NCI-H524 (cell line): Measurements from ENCODE around the gene LRRC25.
A peak's percentile ranks its signal among the peaks of the same experiment; 100 is the strongest.

ENCODE experiments used
- DNase-seq, 2 experiments: peaks; one replicate each; lab custom pipeline; 2025; lab: John Stamatoyannopoulos, UW

Gene LRRC25

DNA sequence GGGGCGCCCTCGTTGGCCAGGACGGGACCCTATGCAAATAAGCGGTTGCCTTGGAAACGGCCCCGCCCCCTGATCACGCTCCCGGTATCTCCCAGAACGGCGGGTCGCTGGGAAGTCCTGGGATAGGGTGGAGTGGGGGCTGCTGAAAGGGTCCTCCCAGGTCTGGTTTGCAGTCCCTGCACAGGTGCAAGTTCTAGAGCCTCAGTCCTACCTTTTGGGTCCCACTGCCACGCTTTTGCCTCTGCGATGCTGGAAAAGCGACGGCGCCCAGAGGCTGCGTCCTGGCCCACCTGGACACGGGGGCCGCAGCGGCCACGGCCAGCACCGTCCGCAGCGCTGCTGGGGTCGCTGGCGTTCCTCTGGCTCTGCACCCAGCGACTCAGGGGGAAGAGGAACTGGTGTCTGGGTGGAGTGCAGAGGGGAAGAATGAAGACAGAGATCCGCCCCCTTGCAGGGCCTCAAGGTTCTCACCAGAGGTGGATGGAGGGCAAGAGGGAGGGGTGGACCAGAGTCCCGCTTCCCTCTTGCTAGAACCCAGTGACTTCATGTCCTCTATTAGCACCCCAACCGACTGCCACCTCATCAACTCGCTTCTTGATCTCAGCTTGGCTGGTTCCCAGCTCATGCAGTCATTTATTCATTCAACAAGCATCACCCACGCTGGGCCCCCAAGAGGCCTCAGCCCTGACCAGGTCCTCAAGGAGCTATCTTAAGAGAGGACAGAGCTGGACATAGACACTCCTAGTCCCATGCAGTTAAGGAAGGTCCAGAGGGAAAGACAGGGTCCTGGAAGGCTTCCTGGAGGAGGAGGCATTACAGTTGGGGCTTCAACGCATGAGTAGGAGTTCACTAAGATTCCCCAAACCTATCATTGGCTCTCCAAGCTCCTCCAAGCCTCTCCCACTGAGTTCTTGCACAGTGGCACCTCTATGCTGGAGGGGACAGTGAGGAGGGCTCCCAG lies at the start of gene LRRC25:
LRRC25 (minus strand) TSS at position 381 of the 961 bp plus-strand sequence. CDS start 659 bp downstream, outside the sequence.
- peak in 1 of 2 experiments; percentile 44 for DNase-seq

DNA sequence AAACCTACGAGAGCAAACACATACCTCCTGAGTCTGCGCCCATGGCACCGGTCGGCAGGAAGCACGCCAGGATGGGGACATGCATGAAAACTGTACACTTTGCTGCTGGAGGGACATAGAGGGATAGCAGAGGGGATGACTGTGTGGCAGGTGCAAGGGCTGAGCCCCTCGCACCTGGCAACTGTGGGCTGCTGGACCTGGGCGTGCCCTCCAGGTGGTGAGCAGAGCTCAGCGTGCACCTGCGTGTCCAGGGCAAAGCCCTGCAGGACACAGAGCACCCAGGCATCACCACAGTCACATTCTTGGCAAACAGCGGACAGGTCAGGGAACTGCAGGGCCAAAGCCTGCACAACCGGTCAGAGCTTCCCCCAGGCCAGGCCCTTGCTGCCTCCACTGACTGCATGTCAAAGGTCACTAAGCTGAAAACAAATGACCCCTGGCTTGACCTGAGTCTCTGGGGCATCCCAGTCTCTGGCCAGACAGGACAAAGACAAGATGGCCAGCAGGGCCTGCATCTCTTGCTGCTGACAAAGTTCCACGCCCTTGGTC lies 49.5 kb upstream of the LRRC25 start:
- no peak for DNase-seq

DNA sequence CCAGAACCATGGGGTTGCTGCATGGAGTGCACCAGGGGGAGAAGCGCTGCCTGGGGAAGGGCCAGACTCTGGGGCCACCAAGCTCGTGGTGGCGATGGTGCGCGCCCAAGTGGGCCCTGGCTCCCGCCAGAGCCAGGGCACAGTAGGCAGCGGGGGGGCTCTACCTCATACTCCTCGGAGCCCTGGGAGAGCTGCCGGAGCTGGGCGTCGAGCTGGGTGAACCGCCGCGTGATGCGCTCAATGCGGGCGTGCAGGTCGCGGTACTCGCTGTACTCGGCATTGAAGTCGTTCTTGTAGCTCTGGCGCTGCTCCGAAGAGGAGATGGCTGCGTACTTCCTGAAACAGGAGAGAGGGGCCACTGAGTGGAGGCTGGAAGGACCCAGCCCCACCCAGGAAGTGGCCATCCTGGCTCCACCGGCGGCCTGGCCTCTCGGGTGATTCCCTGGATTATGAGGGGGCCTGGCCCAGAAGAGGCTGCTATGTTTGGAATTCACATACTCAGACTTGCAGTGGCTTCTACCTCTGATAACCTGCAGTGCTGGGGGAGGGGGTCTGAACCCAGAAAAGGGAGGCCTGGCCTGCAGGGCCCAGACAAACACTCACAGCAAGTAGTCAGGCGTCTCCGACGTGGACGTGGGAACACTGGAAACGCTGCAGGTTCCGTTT lies 48.9 kb upstream of the LRRC25 start:
- no peak for DNase-seq

DNA sequence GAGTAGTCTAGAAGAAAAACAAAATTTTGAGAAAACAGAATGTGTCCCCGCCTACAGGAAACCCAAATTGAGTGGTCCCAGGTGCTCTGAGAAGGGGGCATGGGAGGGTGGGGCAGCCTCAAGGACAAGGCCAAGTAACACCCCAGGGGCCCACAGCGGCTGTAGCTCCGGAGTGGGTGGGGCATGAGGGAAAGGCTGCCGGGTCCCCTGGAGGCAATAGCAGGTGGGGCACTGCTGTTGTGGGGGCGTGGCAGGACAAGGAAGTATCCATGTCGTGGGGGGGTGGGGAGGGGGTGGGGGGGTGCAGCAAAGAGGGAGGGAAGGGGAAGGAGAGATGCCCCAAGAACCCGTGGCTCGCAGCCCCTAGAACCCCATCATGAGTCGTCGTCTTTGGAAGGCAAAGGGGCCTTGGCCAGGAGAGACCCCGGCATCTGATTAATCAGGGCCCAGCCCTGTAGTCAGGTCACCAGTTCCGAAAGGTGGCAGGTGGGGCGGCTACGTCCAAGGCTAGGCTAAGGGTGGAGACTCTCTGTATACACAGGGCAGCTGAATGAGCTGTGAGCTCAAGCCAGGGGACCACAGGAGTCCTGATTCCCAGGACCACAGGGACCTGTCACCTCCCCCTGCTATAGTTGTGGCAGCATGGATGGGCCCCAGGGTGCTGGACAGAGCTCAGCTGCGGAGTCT lies 48.0 kb upstream of the LRRC25 start:
- DNase-seq: no peak

DNA sequence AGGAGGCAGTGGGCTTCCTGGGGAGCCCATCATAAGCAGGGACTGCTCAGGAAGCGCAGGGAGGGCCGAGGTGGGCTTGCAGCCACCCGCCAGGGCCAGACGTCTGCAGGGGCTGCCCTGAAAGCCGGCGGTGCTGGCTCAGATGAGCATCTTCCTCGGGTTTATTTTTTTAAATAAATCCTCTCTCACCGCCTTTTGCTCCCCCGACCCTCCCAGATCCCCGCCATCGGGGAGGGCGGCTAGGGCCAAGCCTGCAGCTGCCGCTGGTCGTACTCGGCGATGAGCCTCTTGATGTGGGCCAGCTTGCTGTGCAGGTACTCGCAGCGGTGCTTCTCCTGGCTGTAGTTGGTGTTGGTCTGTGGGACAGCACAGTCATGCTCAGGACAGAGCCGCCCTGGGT lies 47.1 kb upstream of the LRRC25 start:
- DNase-seq: no peak

DNA sequence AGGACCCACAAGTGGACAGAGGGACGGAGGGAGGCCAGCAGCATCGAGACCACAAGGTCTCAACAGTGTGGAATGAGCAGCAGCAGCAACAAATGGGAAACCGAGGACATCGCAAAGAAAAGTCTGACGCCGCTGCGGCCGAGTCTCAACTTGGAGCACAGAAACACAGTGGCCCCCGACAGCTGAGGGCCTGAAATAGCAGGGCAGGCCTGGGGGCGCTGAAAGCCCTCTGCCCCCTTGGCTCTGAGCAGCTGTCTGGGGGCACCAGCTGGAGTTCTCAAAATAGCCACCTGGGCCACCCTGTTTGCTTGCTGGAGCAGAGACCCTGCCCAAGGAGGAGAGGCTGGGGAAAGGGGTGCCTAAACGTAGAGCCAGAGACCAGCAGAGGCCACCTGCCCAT lies 46.4 kb upstream of the LRRC25 start:
- no peak for DNase-seq

DNA sequence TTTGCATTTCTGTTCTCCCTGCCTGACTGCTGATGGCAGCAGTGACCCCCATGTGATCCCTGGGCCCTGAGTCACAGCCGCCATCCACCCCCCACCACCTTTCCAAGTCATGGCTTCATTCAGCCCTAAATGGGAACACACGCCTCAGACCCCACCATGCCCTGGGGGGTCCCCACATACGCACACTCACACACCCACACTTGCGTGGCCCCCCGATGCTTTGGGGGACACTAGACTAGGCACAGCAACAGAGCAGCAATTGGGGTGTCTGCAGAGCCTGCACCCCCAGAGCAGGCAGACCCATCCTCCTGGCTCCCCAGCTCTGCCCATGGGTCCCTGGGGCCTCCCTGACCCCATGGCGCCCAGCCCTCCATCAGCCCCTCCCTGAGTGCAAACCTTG lies 46.0 kb upstream of the LRRC25 start:
- DNase-seq: no peak

DNA sequence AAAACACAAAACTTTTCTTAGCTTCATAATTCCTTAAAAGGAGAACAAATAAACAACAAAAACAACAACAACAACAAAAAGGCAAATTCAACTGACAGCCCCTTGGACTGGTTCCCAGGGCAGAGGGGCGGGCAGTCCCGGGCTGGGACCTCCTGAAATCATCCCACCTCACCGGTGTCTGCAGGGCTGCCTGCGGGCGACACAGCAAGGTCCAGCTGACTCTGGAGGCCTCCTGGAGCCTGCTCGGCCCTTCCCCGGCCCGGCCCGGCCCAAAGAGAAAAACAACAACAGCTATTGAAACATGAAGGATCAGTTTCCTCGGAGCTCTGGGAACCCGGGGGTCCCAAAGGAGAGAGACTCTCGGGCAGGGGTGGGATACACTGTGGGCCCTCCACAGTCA lies 45.5 kb upstream of the LRRC25 start:
- DNase-seq: no peak

DNA sequence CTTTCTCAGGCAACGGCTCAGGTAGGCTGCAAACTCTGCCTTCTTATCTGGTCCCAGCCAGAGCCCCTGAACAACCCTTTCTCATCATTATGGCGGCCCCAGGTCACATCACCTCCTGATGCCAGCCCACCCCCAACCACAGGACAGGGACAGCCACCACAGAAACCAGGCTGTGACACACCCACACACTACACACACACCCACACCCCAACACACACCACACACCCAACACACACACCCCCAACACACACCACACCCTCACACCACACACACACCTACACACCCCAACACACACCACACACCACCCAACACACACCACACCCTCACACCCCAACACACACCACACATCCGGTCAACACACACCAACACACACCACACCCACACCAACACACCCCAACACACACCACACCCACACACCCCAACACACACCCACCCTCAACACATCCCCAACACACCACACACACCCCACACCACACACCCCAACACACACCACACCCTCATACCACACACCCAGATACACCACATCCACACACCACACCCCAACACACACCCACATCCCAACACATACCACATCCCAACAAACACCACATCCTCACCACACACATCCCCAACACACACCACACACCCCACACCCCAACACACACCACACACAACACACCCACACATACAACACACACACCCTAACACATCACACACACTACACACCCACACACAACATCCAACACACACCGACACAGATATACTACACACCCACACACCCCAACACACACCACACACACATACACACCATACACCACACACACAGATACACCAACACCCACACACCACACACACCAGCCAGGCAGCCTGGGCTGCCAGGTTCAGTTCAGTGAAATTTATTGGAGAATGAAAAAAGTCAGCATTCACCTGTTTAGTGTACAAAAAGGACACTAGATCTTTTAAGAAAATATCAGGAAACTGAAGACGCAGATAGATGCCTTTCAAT lies 44.7 kb upstream of the LRRC25 start:
- no peak for DNase-seq

DNA sequence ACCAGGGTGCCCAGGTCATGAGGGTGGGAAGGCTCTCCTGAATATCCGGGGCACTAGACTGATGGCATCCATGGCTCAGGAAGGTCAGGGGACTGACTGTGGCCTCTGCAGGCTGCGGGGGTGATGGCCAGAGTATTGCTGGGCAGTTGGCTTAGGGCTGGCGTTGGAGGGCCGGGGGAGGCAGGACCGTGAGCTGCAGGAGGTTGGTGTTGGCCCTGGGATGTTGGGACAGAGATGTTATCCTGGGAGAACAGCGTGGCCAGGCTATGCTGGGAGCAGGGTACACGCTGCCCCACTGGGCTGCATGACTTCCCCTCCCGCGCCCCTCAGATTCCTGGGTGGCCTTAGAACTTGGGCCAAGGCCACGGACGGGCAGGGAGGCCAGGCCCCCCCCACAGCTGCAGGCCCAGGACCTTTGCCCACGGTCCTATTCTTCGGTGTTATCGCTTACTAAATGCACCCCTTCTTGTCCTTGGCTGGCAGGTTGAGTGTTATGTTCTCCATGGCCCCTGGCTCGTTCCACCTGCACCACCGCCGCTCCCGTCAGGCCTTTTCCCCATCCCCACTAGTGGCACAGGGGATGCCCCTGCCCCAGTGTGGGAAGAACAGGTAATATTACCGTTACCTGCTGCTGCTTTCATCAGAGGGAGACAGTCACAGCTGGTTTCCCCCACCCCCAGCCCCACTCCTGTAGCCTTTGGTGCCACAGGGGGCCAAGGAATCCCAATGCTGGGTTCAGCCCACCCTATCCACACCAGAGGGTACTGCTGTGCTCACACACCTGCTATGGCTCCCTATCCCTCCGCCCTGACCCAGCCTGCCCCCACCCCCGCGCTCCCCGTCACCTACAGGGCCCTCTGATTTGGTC lies 43.7 kb upstream of the LRRC25 start:
- DNase-seq: no peak

DNA sequence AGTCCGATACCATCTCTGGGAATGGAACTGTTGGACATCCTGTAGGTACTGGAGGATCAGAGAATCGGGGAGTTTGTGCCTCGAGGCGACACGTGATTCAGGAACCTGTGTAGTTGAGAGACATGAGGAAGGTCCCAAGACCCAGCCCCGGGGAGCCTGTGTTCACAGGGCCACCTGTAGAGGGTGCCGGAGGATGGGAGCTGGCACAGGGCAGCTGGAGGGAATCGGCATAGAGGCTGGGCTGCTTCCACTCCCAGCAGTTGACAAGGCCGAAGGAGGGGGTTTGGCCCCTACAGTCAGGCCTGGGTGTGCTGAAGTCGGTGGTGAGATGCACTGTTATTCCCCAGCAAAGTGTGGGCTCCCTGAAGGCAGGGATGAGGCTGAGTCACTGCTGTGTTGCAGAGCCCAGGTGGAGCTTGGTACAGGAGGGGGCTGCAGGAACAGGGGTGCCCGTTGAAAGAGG lies 43.0 kb upstream of the LRRC25 start:
- DNase-seq: peak; percentile 28 to 74

DNA sequence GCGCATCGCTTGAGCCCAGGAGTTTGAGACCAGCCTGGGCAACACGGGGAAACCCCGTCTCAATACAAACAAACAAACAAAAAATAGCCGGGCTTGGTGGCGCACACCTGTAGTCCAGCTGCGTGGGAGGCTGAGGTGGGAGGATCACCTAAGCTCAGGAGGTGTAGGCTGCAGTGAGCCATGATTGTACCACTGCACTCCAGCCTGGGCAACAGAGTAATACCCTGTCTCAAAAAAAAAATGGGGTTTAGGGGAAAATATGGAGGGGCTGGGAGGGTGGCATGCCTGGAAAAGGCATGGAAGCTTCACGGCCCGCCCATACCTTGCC lies 42.5 kb upstream of the LRRC25 start:
- DNase-seq: no peak

DNA sequence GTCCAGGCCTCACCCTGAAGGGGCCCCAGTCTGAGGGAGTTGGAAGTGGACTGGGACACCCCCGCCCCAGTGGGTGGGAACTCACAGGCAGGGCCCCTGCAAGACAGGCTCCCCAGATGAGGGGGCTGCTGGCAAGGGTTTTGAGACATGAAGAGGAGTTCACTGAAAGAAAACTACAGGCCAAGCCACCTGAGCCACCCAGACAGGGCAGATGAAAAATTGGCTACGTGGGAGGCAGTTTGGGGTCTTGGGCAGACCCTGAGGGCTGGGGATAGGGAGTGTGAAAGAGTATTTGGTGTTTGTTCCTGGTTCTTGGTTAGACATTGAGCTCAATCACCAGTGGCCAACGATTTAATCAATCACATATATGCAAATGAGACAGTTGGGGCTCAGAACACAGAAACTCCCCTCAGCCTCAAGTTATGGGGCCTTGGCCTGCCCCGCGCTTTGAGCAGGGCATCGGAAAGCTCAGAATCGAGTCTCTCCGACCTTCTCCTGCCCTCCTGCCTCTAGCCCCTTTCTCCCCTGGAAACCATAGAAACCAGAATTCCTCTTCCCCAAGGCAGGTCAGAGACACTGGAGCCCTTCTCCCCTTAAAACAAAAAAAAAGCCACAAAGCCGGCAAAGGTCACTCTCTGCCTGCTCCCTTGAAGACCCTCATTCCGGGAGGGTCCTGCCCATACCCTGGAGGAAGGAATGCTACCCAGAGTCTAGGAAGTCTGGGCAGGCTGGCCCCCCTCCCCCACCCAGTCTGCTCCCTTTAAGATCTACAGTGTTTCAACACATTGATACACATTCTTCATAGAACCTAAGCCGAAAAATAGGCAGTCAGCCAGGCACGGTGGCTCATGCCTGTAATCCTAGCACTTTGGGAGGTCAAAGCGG lies 41.8 kb upstream of the LRRC25 start:
- peak; percentile 87 to 91 for DNase-seq

DNA sequence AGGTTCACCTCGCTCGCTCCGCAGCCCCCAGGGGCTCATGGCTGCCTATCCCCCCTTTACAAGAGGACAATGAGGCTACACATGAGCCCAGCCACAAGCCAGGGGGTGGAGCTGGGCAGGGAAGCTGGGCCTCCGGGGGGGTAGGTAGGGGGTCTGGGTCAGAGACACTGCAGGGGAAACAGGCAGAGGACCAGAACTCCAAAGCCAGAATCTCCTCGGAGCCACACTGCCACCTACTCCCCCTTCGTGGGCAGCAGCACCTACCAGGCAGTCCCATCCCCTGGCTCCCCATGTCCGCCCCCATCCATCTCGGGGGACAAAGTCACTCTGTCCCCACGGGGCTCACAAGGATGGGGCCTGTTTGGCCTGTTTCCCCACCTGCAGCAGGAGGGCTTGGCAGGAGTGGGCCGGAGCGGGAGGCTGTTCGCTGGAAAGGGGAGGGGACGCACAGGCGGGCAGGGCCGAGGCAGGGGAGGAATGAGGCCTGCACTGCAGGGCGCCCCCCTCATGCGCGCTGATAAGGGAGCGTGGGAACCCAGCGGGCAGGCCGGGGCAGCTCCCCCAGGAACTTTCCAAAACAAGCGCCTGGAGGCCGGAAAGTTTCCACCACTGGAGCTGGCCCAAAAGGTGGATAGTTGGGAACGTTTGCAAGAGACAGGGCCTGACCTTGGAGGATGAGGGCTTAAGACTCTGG lies 41.1 kb upstream of the LRRC25 start:
- DNase-seq: no peak

DNA sequence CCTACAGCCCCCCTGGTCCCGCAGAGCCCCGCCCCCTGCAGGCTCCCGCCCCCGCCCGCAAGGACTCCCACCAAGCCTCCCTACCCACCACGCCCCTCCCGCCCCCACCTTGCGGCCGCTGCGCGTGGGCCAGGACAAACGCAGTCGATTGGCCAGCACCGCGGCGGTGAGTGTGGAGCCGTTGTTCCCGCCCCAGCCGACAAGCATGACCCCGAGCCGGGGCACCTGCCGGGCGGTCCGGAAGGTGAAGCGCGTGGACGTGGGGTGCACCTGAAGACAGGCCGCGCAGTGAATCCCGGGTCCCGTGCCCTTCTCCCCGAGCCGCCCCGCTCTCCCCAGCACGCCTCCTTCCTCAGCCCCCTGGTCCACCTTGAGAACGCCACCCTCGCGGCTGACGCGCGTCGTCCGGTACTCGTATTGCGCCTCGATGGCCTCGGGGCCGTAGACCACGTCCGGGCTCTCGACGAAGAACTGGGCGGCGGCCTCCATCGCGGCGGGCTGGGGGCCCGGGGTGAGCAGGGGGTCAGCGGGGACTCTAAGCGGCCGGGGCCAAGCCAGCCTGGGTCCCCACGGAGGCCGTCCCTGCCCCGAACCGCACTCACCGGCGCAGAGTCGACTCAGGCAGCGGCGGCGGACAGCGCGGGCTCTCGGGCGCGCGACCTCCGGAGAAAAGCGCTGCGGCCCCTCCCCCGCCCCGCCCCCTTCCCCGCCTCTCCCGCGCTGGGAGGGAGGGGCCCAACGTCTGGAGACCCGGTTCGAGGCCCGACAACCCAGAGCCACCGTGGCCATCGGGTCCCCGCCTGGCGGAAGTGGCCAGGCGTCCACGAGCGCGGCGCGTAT lies 40.3 kb upstream of the LRRC25 start, which contains the start of gene ISYNA1:
ISYNA1 (minus strand) TSS at position 643 of the 840 bp plus-strand sequence; CDS start at position 489, 154 bp downstream.
- peak in 1 of 2 experiments; percentile 36 for DNase-seq

DNA sequence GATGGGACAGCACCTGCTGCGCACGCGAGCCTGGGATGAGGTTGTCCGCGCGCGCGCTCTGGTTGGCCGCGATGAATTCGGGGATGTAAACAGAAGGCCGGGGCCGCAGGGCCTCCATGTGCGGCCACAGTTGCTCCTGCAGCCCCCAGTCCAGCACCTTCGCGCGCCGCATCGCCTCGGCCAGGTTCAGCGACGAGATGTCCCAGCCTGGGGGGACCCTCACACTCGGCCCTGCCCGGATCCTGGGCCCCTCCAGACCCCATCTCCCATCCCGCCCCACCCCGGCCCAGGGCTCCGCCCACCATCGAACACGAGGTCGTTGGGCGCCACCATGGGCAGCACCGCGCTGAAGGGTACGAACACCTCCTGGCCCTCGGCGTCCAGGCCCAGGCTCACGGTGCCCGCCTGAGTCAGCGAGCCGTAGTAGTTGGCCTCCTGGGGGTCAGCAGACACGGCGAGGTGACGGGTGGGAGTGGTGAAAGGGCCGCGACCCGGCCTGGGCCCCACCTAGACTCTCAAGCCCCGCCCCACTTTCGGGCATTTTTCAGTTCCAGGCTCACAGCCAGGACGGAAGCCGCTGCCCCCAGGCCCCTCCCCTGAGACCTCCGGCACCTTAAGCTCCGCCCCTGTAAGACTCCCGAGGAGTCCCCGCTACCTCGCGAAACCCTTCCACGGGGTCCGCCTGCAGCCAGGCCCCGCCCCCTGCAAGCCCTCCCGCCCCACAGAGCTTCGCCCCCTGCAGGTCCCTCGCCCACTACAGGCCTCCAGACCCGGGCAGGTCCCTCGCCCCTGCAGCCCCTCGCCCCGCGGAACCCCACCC lies 39.5 kb upstream of the LRRC25 start:
- peak; percentile 39 to 62 for DNase-seq
